HG03135 (cell line): Measurements from ENCODE around the gene ORM2.

Experiments
- ATAC-seq: cut with Tn5 transposase; IDR thresholded peaks from one replicate; pipeline ENCODE4 v1.9.1; 2021; ENCODE audit warnings: mild to moderate bottlenecking, moderate library complexity; ENCODE audit not compliant: unreplicated experiment

ORM2 gene

DNA sequence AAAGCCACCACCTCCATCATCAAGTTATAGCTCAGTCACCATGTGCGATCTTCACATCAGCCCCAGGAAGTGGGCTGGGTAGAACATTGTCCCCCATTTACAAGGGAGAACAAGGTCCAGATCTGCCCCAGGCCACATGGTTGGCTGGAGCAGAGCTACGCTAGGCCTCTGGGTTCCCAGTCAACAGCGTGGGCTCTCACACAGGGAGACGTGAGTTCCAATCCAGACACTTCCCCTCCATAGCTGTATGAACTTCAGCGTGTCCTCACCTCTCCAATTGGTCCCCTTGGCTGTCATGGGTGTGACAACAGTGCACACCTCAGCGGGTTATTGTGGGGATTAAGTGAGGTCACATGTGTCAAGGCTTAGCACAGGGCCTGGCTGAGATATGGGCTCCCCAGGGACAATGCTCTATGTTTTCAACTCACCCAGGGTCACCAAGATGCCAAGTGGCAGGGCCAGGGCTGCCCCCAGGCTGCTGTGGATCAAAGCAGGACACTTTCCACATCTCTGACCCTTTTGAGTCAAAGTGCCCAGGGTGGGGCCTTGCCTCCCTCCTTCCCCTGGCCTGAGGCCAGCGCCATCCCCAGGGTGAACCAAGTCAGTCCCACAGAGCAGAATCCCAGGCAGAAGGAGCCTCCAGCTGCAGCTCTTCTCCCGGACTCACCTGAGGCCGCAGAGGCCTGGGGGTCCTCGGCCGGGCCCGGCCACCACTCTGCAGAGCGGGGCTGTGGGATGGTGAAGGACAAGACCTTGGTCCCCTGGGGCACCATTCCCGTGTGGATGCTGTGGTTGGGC lies 38.3 kb downstream of the ORM2 start:
- ATAC-seq, result no peak

DNA sequence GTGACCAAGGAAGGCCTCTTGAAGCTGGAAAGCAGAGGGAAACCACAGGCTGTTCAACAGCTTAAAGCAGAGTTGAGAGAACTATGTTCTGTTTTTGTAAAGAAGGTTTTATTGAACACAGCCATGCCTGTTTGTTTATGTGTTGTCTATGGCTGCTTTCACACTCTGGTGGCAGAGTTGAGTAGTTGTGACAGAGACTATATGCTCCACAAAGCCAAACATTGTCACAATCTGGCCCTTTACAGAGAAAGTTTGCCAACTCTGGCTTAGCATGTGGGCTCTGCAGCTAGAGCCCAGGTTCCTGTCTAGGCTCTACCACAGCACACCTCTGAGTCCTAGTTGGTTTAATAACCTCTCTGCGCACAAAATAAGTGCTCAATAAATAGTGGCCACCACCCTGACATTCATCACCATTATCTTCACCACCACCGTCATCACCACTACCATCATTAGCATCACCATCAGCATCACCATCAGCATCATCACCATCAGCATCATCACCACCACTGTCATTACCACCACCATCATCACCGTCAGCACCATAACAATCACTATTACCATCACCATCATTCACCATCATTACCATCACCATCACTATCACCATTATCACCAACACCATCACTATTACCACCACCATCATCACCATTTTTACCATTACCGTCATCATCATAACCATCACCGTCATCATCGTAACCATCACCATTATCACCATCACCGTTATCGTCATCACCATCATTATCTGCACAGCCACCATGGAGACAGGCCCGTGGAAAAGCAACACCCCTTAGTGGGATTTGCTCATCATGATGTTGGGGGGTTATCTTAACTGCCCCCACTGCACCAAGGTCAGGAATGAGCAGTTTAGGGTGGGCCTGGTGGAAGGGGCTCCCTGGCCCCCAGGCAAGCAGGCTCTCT lies 39.8 kb downstream of the ORM2 start:
- no peak for ATAC-seq

DNA sequence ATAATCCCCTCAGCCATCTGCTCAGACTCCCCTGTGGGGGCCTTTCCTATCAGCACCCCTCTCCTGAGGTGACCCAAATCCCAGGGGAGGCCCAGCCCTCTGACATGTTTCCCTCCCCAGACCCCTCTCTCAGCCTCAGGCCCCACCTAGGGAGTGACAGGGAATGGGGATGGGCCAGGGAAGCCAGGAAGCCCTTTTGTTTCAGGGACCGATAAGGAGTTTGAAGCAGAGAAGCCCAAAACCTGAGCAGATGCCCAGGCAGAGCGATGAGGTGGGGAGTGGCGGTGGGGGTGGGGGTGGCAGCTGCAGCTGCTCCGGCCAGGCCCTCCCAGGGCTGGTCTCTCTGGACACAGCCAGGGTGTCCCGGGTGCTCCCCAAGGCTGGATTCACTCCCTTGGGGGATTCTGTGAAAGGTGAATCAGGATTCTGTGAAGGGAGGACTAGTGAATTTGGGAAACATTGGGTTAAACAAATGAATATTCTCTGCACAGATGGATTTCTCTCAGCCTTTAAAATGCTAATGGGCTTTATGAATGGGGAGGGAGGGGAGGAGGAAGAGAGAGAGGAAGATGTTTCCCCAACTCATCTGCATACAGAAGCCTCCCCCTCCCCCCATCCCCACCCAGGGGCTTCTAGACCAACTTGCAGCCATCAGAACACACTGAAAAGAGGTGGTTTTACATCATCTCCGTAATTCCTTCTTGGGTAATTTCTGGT lies 40.7 kb downstream of the ORM2 start:
- ATAC-seq, result no peak

DNA sequence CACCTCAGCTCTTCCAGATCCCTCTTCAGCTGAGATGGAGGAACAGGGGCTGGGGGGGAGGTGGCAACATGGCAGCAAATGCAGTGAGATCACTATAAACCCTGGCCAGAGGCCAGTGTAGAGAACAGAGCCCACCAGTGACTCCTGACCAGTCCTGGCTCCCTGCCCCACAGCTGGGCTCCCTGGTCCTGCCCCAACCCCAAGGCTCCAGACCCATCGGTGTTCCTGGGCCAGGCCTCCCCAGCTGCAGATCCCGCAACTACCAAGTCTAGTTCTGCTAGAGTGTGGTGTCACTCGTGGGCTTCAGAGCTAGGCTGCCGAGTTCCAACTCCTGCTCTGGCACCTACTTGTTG lies 41.3 kb downstream of the ORM2 start:
- ATAC-seq, result no peak

DNA sequence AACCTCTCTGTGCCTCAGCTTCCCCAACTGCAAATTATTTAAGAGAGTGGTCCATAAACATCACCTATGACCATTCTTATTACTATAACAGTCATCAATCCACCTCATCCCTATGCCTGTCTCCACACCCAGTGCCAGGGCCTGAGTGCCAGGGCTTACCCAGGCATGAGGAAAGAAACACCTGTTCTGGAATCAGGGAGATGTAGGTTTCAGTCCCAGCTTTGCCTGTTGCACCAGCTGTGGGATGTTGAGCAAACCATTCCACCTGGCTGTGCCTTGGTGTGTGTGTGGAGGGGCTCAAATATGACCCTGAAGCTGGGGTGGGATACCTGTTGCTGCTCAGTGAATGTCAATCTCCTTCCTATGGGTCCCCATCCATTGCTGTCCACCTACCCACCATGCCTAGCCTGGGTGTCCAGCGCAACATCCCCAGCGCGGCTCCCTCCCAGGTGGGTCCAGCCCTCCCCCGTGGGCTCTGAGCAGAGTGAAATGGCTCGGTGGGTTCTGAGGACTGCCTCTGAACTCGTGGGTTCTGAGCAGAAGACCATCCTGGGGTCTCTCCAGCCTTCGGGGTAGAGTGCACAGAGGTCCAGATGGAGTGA lies 41.8 kb downstream of the ORM2 start:
- ATAC-seq, result no peak

DNA sequence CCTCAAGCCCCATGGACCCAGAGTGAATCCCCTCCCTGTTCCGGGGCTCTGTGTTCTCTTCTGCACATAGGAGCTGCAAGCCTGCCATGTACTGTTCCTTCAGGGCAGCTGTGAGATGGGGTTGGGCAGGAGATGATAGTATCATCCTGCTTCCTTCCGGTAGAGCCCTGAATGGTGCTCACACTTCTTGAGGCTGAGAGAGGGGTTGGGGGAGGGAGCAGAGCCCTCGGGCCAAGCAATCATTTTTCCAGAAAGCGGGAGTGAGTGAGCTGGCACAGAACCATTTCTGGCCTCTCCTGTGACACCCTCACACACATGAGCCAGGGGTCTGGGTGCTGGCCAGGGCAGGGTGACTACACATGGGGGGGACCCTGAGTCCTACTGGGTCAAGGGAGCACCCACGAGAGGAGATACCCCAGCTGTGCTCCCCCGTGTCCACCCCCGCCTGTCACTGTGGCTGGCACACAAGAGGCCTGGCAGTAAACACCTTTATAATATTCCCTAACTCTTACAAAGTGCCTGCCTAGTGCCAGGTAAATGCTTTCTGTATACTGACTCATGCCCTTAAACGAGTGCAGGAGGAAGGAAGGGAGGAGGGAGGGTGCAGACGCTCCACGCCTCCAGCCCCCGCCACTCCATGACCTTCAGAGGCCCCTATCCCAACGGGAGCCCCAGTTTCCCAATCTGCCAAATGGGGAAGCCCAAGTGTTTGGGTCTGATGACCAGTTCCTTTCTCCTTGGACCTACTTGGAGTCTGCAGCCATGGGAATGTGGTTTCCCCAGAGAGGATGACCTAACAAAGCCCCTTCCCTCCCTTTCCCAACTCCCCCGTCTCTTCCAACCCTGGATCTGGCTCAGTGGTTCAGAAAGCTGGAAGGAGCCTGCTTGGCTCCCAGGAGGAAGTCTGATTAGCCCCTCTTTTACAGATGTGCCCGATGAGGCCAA lies 42.6 kb downstream of the ORM2 start:
- ATAC-seq, result no peak

DNA sequence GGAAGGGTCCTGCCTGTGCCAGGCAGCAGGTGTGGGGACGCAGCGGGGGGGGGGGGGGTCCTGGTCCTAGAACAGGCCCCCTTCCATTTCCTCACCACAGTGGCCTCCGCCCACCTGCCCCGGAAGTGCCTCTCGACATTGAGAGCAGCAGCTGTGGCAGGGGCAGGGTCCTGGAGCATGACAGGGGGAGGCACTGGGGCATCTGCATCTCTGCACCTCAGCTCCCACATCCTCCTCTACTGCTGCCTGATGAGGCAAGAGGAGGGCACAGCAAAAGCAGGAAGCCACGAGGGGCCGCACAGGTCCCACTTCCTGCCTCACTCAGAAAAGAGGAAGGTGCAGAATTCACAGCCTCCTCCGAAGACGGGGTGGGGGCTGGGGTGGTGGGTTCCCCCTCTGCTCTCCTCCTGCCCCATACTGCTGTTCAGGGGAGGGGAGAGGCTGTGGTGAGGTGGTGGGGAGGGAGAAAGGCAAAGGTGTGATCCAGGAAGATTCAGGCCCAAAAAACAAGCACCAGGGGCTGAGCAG lies 43.3 kb downstream of the ORM2 start:
- peak; percentile 88 for ATAC-seq

DNA sequence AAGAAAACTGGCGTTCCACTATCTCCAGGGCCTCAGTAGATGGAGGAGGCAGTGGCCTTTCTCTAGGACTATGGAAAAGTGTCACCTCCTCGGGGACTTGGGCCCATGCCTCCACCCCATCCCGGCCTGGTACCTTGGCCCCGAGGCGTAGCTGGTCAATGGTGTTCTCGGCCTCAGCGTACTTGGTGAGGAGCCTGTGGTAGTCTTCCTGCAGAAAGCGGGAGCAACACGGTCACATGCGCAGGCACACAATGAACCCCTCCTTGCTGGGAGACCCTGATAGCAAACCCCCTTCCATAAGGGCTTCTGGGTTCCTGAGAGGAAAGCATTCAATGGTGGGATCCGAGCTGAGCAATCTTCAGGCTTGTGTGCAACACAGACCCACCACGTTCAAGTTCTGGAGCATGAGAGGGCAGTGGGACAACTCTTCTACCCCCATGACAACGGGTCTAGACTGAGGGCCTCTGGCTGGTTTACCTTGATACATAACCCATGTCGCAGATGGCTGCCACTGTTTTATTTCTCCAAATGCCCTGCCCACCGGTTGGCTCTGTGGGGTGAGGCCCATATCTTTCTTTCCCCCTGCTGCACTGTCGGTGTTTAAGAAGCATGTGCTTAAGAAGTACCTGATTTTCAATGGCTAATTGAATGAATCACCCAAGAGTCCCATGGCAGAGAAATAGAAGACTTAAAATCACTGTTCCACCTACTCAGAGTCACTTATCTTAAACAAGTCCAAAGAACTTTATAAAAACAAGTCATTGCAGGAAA lies 44.5 kb downstream of the ORM2 start:
- ATAC-seq, result no peak

DNA sequence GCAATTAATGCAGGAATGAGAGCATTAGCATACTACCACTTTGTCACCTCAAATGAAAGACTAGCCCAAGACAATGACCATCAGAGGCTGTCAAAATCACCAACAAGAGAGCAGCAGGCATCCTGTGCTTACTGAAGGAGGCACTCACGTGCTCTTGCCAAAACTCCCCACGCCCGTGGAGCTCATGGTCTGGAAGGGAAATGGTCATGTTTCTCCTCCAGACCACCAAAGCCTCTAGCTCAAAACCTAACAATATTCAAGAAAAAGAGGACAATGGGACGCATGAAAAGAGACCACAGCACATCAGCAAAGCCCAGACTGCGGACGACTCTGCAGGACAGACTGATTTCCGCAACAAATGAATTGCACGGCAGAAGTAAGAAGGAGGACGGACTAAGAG lies 45.3 kb downstream of the ORM2 start:
- ATAC-seq, result no peak

DNA sequence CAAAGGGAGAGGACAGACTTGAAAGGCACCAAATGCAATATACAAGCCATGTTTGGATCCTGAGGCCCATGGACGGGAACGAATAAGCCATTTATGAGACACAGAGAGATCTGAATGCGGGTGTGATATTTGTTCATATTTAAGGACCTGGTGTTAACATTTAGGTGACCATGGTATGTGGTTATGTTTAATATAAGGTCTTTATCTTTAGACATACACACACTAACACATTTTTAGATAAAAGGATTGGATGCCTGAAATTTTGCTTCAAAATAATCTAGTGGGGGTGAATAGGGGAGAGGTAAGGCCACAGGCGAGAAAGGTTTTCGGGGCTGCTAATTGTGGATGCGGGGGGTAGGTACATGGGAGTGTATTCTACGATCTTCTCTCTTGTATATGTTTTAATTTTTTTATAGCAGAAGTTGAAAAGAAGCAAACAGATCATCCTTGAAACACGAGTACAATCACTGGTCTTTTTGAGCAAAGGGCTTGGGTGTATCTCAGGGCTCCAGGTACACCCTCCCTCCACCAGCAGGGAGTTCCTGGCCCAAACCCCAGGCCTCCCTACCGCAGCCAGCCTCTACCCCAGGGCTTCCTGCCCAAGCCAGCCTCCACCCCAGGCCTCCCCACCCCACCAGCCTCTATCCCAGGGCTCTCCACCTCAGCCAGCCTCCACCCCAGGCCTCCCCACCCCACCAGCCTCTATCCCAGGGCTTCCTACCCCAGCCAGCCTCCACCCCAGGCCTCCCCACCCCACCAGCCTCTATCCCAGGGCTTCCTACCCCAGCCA lies 45.9 kb downstream of the ORM2 start:
- ATAC-seq, result no peak

DNA sequence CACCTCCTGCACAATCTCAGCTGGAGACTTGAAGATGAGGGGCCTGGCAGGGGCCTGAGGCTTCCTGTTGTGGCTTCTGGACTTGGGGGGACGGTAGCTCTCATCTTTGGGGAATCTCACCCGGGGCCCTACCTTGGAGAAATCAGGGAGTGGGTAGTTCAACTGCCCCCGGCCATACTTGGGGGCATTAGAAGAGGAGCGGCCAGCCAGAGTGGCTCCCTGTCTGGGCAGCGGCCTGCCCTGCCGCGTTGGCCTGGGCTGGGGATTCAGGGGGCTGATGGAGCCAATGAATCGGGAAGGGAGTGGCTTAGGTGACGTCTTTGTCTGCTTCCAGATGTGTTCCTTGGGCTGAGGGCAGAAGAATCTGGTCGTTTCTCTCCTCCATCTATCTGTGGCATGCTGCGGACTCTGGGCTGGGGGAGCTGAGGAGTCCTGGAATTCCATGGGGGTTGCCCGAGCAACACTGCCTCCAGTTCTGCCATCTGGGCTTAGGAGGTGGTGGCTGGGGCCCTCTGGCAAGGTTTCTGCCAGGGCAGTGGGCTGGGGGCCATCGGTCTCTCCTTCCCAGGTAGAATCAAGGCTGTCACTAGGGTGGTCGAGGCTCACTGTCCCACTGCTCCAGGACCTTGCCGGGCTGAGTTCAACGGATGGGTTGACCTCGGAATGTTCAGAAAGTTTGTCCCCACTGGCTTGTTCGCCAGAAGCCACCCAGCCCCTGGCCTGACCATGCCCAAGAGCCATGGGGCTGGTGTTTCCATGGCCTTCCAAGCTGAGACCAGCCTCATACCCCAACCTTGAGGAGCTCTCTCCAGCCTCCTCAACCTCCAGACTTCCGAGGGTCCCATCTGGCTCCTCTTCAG lies 47.1 kb downstream of the ORM2 start:
- ATAC-seq, result no peak

DNA sequence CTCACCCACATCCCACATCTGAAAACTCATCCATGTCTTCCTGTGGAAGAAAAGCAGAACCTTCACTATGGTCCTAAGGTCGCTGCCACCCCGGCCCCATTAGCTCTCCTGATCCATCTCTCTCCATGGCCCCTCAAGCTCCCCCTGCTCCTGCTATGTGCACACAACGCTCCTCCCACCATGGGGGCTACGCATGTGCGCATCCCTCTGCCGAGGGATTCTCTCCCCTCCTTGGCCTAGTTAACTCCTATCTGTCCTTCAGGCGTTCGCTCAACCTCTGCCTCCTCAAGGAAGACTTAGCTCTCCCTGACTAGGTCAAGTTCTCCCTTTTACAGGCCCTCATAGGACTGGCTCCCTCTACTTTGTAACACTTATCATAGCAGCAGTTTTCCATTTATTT lies 48.3 kb downstream of the ORM2 start:
- no peak for ATAC-seq

DNA sequence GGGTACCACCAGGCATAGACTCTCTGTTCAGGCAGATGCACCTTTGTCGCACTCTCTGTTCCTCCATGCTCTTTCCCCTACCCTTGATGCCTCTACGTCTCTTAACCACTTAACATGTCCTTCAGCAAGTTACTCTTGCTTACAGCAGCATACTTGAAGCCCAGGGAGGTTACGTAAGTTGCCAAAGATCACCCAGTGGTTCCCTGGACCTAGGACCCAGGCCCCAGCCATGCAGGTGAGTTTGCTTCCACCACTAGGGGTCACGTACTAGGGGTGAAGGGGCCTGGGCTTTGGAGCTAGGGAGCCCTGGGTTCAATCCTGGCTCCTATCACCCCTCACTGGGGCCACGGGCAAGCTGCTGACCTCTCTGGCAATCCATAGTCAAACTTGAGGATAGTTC lies 49.2 kb downstream of the ORM2 start:
- no peak for ATAC-seq
